Stimulated activated CD4-positive, alpha-beta T cell treated with anti-CD3 and anti-CD28 coated beads, Interleukin-1b, Interleukin-23, amount 100 ng/mL, for 4 hours (primary cell): Measurements from ENCODE around the gene ABCB4.
"Not testable (repeated sequence)": the region's sequence is repeated elsewhere in the genome, so short reads cannot be mapped to it uniquely, and the experiment has no call there.

ENCODE experiments used
- DNase-seq, 2 donors: peaks; one replicate each; pipeline ENCODE4 v3.0.0-alpha.2; 2020; ENCODE audit warnings: low read depth in 2 of 2

The ABCB4 gene

DNA sequence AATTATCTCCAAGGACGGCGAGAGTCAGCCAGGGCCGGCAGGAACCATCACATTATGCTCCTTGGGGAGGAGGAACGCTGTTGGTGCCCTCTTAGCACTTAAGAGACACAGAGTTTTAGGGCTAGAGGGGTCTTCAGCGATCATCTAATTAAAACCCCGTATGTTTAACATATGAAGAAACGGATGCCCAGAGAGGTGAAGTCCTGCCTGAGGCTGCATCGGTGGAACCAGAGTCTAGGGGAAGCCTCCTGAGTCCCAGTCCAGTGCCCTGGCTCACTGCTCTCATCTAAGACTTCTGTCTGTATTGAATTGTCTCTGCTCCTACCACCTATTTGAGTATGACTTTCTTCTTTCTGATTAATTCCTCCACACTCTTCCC, 688 bp upstream of the ABCB4 start:
- DNase-seq = no peak

DNA sequence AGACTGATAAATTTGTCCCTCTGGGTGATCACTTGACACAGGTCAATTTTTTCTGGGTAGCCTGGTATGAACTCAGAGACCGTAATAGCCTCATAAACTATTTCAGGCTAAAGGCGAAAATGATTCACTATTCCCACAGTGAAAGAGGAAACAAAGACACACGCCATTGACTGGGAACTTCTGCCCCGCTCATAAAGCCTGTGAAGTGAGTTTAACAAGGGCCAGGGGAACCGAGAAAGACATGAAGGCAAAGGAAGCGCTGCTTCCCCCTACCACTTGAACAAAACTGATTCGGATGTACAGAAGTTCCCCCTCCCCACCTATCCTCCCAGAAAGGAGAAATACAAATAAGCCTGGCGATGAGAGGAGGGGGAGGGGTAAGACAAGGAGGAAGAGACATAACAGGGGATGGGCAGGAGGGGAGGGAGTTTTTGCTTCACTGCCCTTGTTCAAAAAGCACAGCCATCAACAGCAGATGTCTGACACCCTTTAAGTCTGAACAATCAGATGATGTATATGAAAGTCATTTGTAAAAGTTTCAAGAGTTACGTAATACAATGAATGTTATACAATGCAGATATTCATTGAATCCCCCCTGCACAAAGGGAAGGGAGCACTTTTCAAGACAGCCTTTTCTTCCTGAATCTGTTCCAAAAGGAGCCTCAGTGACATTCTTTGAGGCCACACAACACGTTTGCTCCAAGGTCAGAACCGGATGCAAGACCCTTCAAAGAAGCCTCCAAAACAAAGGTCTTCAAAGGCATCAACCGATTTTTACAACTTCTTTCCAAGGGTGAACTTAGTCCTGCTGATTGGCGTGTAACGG, 734 bp downstream of the ABCB4 start:
- no peak for DNase-seq

DNA sequence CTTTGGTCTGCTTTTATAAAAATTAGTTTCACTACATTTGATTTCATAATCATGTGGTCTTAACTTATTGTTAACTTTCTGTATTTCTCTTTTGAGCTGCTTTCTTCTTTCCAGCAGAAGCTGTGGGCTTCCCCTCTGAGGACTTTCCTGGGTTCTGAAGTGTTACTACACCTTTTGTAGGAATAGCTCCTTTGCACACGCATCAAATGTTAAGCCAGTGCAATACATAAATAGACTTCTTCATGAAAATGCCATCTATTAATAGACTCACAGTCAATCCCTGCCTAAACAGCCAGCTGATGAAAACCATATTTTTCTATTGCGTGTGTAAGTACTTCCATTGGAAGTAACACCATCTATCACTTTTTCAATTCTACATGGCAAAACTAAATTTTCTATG, 1.5 kb downstream of the ABCB4 start:
- DNase-seq = no peak

DNA sequence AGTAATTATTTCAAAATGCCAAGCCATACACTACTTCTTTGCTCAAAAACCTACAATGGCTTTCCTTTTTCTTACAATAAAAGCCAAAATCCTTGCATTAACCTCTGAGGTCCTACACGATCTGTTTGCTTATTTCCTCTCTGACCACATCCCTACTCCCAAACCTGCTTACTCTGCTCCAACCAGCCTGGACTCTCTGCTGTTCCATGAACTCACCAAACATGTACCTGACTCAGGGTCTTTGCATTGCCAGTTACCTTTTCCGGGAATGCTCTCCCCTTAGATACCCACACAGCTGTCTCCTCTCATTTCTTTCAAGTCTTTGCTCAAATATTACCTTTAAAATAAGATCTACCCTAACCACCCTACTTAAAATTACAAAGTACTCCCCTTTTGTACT, 2.3 kb downstream of the ABCB4 start:
- DNase-seq = no peak

DNA sequence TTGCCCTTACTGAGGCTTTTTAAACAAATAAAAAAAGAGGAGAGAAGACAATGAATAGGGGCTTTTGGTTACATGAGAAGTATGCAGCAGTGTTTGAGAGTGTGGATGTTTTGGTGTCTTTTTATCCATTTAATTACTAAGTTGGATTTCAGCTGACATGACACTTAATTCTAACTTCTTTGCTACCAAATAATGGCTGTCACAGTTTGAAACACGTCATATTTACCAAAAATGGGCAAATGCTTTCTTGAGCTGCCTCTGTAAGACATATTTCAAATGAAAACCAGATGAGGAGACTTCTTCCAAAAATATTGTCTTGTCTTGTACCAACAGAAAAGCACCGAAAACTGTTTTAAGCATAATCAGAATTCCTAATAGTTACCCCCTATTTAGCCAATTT, 4.0 kb downstream of the ABCB4 start:
- DNase-seq = no peak

DNA sequence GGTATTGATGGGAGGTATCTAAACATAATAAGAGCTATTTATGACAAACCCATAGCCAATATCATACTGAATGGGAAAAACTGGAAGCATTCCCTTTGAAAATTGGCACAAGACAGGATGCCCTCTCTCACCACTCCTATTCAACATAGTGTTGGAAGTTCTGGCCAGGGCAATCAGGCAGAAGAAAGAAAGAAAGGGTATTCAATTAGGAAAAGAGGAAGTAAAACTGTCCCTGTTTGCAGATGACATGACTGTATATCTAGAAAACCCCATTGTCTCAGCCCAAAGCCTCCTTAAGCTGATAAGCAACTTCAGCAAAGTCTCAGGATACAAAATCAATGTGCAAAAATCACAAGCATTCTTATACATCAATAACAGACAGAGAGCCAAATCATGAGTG, 6.3 kb downstream of the ABCB4 start:
- DNase-seq = not testable (repeated sequence)

DNA sequence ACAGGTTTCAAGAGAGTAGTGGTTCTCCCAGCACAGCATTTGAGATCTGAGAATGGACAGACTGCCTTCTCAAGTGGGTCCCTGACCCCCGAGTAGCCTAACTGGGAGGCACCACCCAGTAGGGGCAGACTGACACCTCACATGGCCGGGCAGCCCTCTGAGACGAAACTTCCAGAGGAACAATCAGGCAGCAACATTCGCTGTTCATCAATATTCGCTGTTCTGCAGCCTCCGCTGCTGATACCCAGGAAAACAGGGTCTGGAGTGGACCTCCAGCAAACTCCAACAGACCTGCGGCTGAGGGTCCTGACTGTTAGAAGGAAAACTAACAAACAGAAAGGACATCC, 10.0 kb downstream of the ABCB4 start:
- DNase-seq = not testable (repeated sequence)

DNA sequence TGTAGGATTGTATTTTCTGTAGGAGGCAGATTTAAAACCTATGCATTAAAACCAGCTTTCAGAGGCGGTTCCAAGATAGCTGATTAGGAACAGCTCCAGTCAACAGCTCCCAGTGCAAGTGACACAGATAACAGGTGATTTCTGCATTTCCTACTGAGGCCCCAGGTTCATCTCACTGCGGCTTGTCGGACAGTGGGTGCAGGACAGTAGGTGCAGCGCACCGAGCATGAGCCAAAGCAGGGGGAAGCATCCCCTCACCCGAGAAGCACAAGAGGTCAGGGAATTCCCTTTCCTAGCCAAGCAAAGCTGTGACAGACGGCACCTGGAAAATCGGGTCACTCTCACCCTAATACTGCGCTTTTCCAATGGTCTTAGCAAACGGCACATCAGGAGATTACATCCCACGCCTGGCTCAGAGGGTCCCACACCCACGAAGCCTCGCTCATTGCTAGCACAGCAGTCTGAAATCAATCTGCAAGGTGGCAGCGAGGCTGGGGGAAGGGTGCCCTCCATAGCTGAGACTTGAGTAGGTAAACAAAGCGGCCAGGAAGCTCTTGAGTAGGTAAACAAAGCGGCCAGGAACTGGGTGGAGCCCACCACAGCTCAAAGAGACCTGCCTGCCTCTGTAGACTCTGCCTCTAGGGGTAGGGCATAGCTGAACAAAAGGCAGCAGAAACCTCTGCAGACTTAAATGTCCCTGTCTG, 10.5 kb downstream of the ABCB4 start:
- not testable (repeated sequence) for DNase-seq

DNA sequence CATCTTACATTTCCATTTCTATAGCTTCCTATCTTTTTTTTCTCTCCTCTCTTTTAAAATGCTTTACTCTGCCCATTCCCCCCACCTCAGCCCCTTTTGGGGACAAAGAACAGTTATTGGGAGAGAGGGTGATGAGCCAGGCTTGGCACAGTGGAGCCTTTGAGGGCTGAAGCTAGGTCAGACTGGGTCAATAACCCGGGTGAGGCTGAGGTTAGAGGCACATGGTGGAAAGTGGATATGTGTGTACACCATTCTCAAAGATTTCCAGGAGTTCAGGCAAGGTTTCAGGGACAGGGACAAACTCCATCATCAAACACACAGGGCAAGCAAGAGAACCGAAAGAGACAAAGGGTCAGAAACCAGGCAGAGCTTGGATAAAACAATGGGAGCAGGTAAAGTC, 11.5 kb downstream of the ABCB4 start:
- DNase-seq = no peak

DNA sequence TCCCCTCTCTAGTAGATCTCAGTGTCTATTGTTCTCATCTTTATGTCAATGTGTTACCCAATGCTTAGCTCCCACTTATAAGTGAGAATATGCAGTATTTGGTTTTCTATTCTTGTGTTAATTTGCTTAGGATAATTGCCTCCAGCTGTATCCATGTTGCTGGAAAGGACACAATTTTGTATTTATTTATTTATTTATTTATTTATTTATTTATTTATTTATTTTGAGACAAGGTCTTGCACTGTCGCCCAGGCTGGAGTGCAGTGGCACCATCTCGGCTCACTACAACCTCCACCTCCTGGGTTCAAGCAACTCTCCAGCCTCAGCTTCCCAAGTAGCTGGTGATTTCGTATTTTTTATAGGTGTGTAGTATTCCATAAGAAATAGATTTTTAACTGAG, 15.0 kb downstream of the ABCB4 start:
- not testable (repeated sequence) for DNase-seq

DNA sequence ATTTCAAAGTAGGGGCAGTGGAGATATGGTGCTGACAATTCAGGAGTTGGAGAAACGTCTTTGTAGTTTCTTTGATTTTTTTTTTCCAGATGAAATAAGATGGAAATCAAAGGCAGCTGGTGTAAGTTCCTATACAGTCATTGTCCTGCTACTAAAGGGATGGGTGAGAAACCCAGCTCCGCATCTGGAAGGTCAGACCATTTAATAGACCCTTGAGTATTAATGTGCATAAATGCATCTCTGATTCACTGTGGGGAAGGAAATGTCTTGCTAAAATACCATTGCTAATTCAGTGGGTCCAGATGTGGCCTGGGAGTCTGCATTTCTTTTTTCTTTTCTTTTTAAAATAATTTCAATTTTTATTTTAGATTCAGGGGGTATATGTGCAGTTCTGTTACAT, 15.5 kb downstream of the ABCB4 start:
- no peak for DNase-seq

DNA sequence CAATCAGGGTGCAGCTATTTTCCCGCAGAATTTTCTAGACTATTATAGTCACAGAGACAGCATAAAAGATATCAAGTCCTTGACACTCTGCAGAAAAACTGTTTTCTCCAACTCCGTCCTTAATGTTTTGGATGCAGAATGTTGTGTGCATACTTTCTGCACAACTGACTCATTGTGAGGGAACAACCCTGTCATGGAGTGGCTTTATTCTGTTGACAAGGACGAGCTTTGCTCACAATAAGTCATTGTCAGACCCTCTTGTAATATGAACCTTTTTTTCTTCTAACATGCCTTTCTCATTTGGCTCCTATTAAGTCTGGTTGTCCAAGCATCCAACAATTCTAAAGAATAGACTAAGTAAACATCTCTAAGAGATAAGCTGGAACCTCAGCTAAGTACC, 17.3 kb downstream of the ABCB4 start:
- no peak for DNase-seq

DNA sequence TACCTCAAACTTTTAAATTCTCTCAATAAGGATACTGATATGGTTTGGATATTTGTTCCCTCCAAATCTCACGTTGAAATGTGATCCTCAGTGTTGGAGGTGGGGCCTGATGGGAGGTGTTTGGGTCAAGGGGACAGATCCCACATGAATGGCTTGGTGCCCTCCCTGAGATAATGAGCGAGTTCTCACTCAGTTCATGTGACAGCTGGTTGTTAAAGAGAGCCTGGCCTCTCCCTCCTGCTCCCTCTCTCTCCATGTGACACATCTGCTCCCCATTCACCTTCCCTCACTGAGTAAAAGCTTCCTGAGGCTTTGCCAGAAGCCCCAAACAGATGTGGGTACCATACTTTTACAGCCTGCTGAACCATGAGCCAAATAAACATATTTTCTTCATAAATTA, 19.2 kb downstream of the ABCB4 start:
- DNase-seq = no peak

DNA sequence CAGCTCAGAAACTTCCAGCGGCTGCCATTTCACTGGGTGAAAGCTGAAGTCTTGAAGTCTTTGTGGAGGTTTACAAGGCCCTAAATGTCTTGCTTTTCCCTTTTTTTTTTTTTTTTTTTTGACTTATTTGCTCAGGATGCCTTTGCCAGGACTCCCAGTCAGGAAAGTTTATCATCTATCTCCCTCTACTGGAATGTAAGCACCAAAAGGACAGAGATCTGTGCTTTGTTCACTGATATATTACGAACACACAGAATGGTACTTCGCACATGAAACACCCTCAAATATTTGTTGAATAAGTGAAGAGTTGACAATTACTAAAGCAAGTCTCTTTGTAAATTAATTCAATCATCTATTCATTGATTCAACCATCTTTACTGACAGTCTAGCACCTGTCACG, 23.2 kb downstream of the ABCB4 start:
- DNase-seq = no peak

DNA sequence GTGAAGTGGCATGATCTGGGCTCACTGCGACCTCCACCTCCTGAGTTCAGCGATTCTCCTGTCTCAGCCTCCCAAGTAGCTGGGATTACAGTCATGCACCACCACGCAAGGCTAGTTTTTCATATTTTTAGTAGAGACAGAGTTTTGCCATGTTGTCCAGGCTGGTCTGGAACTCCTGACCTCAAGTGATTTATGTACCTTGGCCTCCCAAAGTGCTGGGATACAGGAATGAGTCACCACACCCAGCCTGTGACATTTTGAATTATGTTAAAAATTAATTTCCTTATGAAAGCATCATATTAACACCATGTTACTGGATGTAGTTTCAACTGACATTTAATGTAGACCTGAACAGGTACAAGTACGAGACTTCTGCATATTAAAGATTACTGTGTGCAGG, 24.3 kb downstream of the ABCB4 start:
- no peak for DNase-seq

DNA sequence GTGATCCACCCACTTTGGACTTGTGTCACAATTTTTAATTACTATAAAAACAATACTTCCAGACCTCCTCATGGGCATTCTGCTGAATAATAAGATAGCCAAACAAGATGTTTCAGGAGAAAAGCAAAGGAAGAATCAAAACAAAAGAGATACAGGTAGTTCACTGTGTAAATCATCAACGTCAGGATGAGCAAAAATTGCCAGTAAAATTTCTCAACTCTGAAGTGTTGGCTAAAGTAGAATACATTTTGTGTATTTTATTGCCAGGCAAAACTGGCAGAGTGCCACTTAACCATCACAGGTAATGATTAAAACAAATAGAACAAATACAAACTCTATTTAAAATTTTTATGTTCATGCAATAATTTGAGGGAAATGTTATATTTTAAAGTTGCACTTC, 24.8 kb downstream of the ABCB4 start:
- DNase-seq = no peak

DNA sequence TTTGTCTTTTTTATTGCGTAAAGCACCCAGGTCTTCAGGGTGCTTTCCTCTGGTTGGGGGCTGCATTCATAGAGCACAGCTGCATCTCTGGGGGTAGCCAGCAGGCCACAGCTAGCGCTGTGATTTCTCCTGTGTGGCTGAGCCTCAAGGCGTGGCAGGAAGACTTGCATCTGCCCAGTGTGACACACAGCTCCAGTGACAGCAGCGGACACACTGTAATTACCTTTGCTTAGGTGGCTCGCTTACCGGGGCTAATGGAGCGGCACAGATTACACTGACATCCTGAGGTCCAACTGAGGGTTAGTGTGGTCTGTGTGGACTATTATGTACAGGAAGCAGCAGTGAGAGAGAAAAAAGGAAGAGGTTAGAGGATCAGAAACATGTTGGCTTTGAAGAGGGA, 27.1 kb downstream of the ABCB4 start:
- DNase-seq = no peak

DNA sequence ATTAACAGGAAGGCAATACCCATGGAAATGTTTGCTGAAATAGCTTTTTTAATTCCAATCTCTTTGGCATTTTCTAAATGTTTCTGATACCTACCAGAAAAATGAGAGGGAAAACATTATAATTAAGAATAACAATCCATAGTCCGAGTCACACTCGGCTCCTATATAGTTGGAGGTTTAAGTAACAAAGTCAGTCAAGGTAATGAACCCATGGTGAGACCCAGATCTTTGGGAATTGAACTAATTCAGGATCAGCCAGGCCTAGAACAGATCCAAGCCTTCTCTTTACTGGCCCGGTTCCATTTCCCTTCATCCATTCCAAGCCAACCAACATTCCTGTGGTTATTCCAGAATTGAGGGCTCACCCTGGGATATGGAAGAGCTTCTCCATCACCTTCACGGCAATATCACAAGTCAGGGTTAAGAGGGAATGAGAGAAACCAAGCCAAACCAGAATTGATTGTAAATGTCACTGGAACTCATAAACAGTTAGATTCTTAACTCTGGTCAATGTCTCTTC, 28.3 kb downstream of the ABCB4 start:
- no peak for DNase-seq

DNA sequence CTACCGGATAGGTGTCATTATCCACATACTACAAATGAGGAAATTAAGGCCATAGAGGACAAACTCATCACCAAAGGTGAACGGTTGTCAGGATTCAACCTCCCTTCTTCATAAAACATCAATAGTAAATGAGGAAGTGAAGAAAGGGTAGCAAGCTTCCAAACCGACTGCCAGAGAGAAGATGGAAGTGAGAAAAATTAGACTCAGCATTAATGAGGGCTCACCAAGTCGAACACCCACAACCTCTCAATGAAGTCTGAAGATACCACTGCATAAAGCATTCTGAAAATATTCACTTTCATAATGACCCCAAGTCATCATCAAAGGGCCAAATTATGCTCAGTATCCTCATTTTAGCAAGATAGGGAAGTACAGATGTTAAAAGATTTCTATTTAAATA, 29.6 kb downstream of the ABCB4 start:
- DNase-seq = no peak

DNA sequence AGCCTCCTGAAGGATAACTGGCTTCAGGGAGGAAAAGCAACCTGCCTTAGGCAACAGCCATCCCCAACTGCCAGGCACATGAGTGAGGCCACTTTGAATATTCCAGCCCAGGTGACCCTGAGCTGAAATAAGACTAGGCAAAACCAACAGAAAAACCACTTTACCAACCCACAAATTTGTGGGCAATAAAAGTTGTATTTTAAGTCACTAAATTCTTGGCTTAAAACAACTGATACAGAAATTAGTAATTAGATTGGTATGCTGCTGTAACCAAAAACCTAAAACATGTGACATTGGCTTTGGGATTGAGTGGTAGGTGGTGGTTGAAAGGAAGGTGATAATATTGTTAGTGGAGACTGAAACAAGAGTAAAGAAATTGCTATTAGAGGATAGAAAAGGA, 39.9 kb downstream of the ABCB4 start:
- no peak for DNase-seq

DNA sequence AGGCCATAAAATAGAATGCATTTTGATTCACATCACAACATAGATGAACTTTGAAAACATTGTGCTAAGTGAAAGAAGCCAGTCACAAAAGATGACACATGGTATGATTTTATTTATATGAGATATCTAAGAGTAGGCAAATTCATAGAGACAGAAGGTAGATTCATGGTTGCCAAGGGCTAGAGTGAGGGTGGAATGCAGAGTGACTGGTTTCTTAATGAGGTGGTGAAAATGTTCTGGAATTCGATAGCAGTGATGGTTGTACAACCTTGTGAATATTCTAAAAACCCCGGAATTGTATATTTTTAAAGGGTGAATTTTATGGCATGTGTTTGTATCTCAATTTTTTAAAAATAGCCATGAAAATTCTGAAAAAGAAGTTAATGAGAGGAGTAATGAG, 42.9 kb downstream of the ABCB4 start:
- DNase-seq = no peak

DNA sequence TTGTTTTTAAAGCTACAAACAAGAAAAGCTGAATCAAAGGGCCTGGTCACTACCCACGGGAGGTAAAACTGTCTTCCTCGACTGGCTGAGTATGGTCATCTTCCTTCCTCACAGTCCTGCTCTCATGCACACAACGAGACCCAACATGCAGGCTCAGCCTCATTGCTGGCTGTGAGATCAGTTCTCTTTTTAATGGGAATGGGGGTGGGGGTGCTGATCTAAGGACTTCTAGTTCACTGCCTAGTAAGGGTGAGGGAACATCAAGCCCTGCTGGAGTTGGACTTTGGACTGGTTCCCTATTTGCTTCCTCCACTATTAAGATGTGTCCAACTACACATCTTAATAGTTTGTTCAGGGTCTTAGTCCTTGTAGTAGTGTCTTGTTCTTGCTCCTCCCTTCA, 48.2 kb downstream of the ABCB4 start:
- no peak for DNase-seq

DNA sequence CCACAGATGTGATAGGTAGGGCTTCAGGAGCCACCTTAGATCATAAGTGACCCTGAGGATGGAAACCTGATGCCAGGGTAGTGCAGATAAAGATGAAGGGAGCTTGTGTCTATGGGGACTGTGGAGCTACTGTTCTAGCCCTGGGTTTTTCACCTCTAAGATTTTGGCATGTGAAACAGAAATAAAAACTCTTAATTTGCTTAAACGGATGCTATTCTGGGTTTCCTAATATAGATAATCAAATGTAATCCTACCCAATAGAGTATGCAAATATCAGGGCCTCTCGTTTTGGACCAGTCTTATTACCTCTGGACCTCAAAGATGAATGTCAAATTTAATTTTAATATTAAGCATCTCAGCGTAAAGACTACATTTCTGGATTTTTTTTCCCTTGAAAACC, 49.3 kb downstream of the ABCB4 start:
- no peak for DNase-seq

DNA sequence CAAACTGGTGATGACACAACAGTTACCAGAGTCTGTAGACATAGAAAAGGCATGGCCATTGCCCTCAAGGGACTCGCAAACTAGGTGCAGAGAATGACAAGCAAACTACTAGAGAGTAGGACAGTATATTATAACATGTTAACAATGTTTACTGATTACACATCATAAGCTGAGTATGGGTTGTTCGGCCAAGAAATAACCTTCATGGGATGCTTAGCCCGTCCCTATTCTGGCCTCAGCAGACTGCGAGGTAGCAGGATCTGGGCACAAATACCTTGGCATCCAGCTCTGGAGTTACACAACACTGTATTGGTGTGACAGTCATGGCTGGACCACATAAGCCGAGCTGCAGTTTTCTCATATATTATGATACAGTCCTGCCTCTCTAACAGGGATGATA, 51.4 kb downstream of the ABCB4 start:
- DNase-seq = no peak
